HepG2 (cell line): ENCODE data around the gene DNASE2. TPM values are rescaled to one million over a fixed set of nuclear protein-coding genes. Genes with fewer than 3 reads are reported as not detected.

ENCODE experiments used
- ARHGAP35 ChIP-seq: sonication (generic); formaldehyde crosslinking; IDR thresholded peaks from 2 replicates; pipeline ENCODE4 v1.9.0; 2022; ENCODE audit warnings: mild to moderate bottlenecking, inconsistent platforms, moderate library complexity, missing genetic modification reagents, borderline replicate concordance
- BRCA1 ChIP-seq: sonication (generic); formaldehyde crosslinking; IDR thresholded peaks from 2 replicates; pipeline ENCODE4 v1.4.0; 2020; ENCODE audit warnings: missing genetic modification reagents
- ELF4 ChIP-seq: sonication (generic); formaldehyde crosslinking; IDR thresholded peaks from 2 replicates; pipeline ENCODE4 v1.5.0; 2020; ENCODE audit warnings: missing genetic modification reagents, mild to moderate bottlenecking, moderate library complexity, borderline replicate concordance
- FOXA1 ChIP-seq, 2 experiments: fragments of 450-650 bp in 1 of 2; sonication (generic) in 1 of 2; formaldehyde crosslinking in 1 of 2; IDR thresholded peaks; 2 replicates each; pipeline versions ENCODE4 v1.4.0 to v1.6.1; 2016 to 2020; ENCODE audit warnings: missing genetic modification reagents in 1 of 2
- MBD4 ChIP-seq: IDR thresholded peaks from 2 replicates; pipeline ENCODE4 v1.6.1; 2012; ENCODE audit warnings: low read length, inconsistent platforms, borderline replicate concordance
- NKX3-1 ChIP-seq: sonication (generic); formaldehyde crosslinking; IDR thresholded peaks from 2 replicates; pipeline ENCODE4 v1.5.0; 2020; ENCODE audit warnings: missing genetic modification reagents
- PAWR ChIP-seq: sonication (generic); formaldehyde crosslinking; IDR thresholded peaks from 2 replicates; pipeline ENCODE4 v1.4.0; 2020; ENCODE audit warnings: missing genetic modification reagents, mild to moderate bottlenecking, borderline replicate concordance
- PITX1 ChIP-seq: sonication (generic); formaldehyde crosslinking; IDR thresholded peaks from 2 replicates; pipeline ENCODE4 v1.5.1; 2020; ENCODE audit warnings: mild to moderate bottlenecking, missing genetic modification reagents
- REXO4 ChIP-seq: sonication (generic); formaldehyde crosslinking; IDR thresholded peaks from 2 replicates; pipeline ENCODE4 v1.8.0; 2022; ENCODE audit warnings: missing genetic modification reagents, mild to moderate bottlenecking, borderline replicate concordance
- RFX1 ChIP-seq: fragments of 450-650 bp; IDR thresholded peaks from 2 replicates; pipeline ENCODE4 v1.6.1; 2017
- SCMH1 ChIP-seq: sonication (generic); formaldehyde crosslinking; IDR thresholded peaks from 2 replicates; pipeline ENCODE4 v1.9.0; 2021; ENCODE audit warnings: missing genetic modification reagents, mild to moderate bottlenecking, borderline replicate concordance
- SIX1 ChIP-seq: sonication (generic); formaldehyde crosslinking; IDR thresholded peaks from 2 replicates; pipeline ENCODE4 v1.4.0; 2020; ENCODE audit warnings: missing genetic modification reagents, borderline replicate concordance
- SP1 ChIP-seq, 2 experiments: fragments of 450-650 bp in 1 of 2; sonication (generic) in 1 of 2; formaldehyde crosslinking in 1 of 2; IDR thresholded peaks; 2 replicates each; pipeline versions ENCODE4 v1.4.0 to v1.6.1; 2016 to 2020; ENCODE audit warnings: missing genetic modification reagents in 1 of 2
- SRSF4 ChIP-seq: fragments of 200-400 bp; formaldehyde crosslinking; IDR thresholded peaks from one replicate; pipeline ENCODE4 v1.6.1; 2018; ENCODE audit warnings: mild to moderate bottlenecking, low read depth, low read length, moderate library complexity; ENCODE audit not compliant: poor library complexity, severe bottlenecking
- THAP9 ChIP-seq: sonication (generic); formaldehyde crosslinking; IDR thresholded peaks from 2 replicates; pipeline ENCODE4; 2020; ENCODE audit warnings: missing genetic modification reagents, mild to moderate bottlenecking, borderline replicate concordance
- TOPORS ChIP-seq: sonication (generic); formaldehyde crosslinking; IDR thresholded peaks from 2 replicates; pipeline ENCODE4 v1.8.0; 2023; ENCODE audit warnings: mild to moderate bottlenecking, missing genetic modification reagents
- ZMYM3 ChIP-seq: sonication (generic); formaldehyde crosslinking; IDR thresholded peaks from 2 replicates; pipeline ENCODE4 v1.5.1; 2020; ENCODE audit warnings: mild to moderate bottlenecking, missing genetic modification reagents
- ZNF230 ChIP-seq: sonication (generic); formaldehyde crosslinking; IDR thresholded peaks from 2 replicates; pipeline ENCODE4 v1.4.0; 2020; ENCODE audit warnings: mild to moderate bottlenecking, missing genetic modification reagents
- ZNF3 ChIP-seq: IDR thresholded peaks from 2 replicates; pipeline ENCODE4 v1.7.0; 2017; ENCODE audit warnings: inconsistent platforms
- ZNF44 ChIP-seq: sonication (generic); formaldehyde crosslinking; IDR thresholded peaks from 2 replicates; pipeline ENCODE4 v1.5.1; 2020; ENCODE audit warnings: mild to moderate bottlenecking, missing genetic modification reagents
- ZNF546 ChIP-seq: sonication (generic); formaldehyde crosslinking; conservative IDR thresholded peaks from 2 replicates; pipeline ENCODE4 v1.8.1; 2023; ENCODE audit warnings: mild to moderate bottlenecking, missing genetic modification reagents
- ZNF615 ChIP-seq: sonication (generic); formaldehyde crosslinking; IDR thresholded peaks from 2 replicates; pipeline ENCODE4 v1.5.0; 2020; ENCODE audit warnings: mild to moderate bottlenecking, missing genetic modification reagents, borderline replicate concordance
- ZNF674 ChIP-seq: sonication (generic); formaldehyde crosslinking; IDR thresholded peaks from 2 replicates; pipeline ENCODE4 v1.5.0; 2020; ENCODE audit warnings: low read depth, mild to moderate bottlenecking, missing genetic modification reagents
- ZNF747 ChIP-seq: sonication (generic); formaldehyde crosslinking; IDR thresholded peaks from 2 replicates; pipeline ENCODE4 v1.8.1; 2023; ENCODE audit warnings: missing genetic modification reagents, mild to moderate bottlenecking, borderline replicate concordance
- ZNF883 ChIP-seq: sonication (generic); formaldehyde crosslinking; IDR thresholded peaks from 2 replicates; pipeline ENCODE4 v1.5.1; 2020; ENCODE audit warnings: mild to moderate bottlenecking, missing genetic modification reagents; ENCODE audit errors: not compliant biosample characterization
- ZNF891 ChIP-seq: sonication (generic); formaldehyde crosslinking; IDR thresholded peaks from 2 replicates; pipeline ENCODE4 v1.5.0; 2020; ENCODE audit warnings: mild to moderate bottlenecking, missing genetic modification reagents
- polyA plus RNA-seq, 8 experiments: library from polyadenylated mRNA; depleted of rRNA in 3 of 8; stranded (reverse) in 7 of 8; unstranded in 1 of 8; fragments of >200 nt; fragmentation: Illumina TruSeq in 4 of 8; extraction: Trizol in 4 of 8; gene quantifications; 2 replicates each; pipeline versions ENCODE4 v1.2.1 to v1.2.3, GENCODE V29; 2011 to 2016; ENCODE audit warnings: low read depth in 4 of 8, missing spikeins in 1 of 8, mixed read lengths in 1 of 8; ENCODE audit not compliant: insufficient read depth in 1 of 8
- total RNA-seq, 5 experiments: library from RNA; depleted of rRNA; stranded (reverse); fragments of >200 nt; fragmentation: Illumina TruSeq; extraction: Trizol; gene quantifications; 2 replicates each; pipeline ENCODE4 v1.2.3, GENCODE V29; 2016; ENCODE audit warnings: low read depth in 1 of 5

The DNASE2 gene
- total and polyA plus RNA-seq, 2 of the 13 experiments (the other 11 are each of a cell fraction or from before 2014, with no cell fraction given) = 7.5 to 16.2 TPM

- TF ChIP-seq THAP9 (peak; percentile 25; the same call in 1 of the 2 replicates), PITX1 (CRISPR knock-in tag) (no peak; the same call in 1 of the 2 replicates), FOXA1 (IDR thresholded peaks at IDR 0.05) (no peak), FOXA1 (CRISPR knock-in tag; IDR thresholded peaks at IDR 0.05) (peak; percentile 42), PAWR (CRISPR knock-in tag) (no peak), ZMYM3 (peak; percentile 42; the same call in 1 of the 2 replicates), ZNF615 (CRISPR knock-in tag) (no peak), ARHGAP35 (CRISPR knock-in tag) (no peak), ZNF44 (CRISPR knock-in tag) (no peak), ZNF891 (CRISPR knock-in tag) (no peak), ZNF230 (CRISPR knock-in tag) (no peak), SCMH1 (CRISPR knock-in tag) (no peak), ZNF747 (CRISPR knock-in tag) (no peak), NKX3-1 (CRISPR knock-in tag) (no peak), REXO4 (CRISPR knock-in tag) (no peak), ZNF674 (CRISPR knock-in tag) (no peak), RFX1 (no peak), TOPORS (CRISPR knock-in tag) (no peak), SIX1 (no peak), MBD4 (no peak), ZNF546 (CRISPR knock-in tag) (no peak), ZNF3 (no peak), ELF4 (CRISPR knock-in tag) (no peak), BRCA1 (CRISPR knock-in tag) (no peak), SP1 (IDR thresholded peaks at IDR 0.05) (no peak), SP1 (CRISPR knock-in tag; IDR thresholded peaks at IDR 0.05) (no peak; the same call in 1 of the 2 replicates), ZNF883 (CRISPR knock-in tag) (no peak), SRSF4 (no peak)
Observed at GRCh38 chr19:12864721-12865715, 16.2 kb downstream of the DNASE2 start (continued).
